ENCODE results near the gene FAM118B. TPM values are rescaled to one million over a fixed set of nuclear protein-coding genes. Genes with fewer than 3 reads are reported as not detected.

Gene FAM118B
- total and polyA plus RNA-seq, 4 donors = 10.8 to 24.3 (median 20.7) TPM

GRCh38 chr11:126232683-126233082 lies 21.1 kb downstream of the FAM118B start:
- 68 to 91% methylated on average over 3 of the region's 3 CpGs for WGBS, 2 donors
- TF ChIP-seq CTCF (IDR thresholded peaks at IDR 0.05; ENCODE audit: control extremely low read depth, extremely low read depth) = no peak

GRCh38 chr11:126233391-126233790 lies 21.8 kb downstream of the FAM118B start:
- Histone ChIP-seq H3K9ac (ENCODE audit: insufficient read depth in 1 of 2, low read length in 2 of 2) (no peak overlapping the region), H3K36me3 (ENCODE audit: control insufficient read depth in 4 of 4, insufficient read depth in 4 of 4, low read length in 4 of 4) (peaks cover 3 to 9% (median 3%) of the 10 kb centered on the region in 4 donors), H3K27me3 (ENCODE audit: control insufficient read depth in 3 of 3, insufficient read depth in 3 of 3, low read length in 2 of 3) (no peaks in the 10 kb centered on the region), H3K4me3 (no peak overlapping the region), H3K4me1 (ENCODE audit: control insufficient read depth in 5 of 5, insufficient read depth in 5 of 5, low read length in 5 of 5) (peaks cover 0 to 12% (median 0%) of the 10 kb centered on the region in 5 donors), H3K9me3 (ENCODE audit: control insufficient read depth in 4 of 4, insufficient read depth in 3 of 4, low read length in 3 of 4) (no peaks in the 10 kb centered on the region), H3K27ac (ENCODE audit: low read depth in 1 of 2, low read length in 1 of 2) (no peak overlapping the region)
- ATAC-seq (ENCODE audit: insufficient read depth, low FRiP score) (no peak), DNase-seq (no peak)
- 97 to 100% methylated on average over 4 of the region's 4 CpGs for whole genome bisulfite sequencing, 2 donors
- no peak for TF ChIP-seq CTCF (IDR thresholded peaks at IDR 0.05; ENCODE audit: control extremely low read depth, extremely low read depth)

More at GRCh38 chr11:126232683-126233082, 21.1 kb downstream of the FAM118B start:
- H3K4me3 ChIP-seq = no peak overlapping the region
- ATAC-seq (ENCODE audit: insufficient read depth, low FRiP score) (no peak), DNase-seq (no peak)
- peaks cover 3 to 6% (median 3%) of the 10 kb centered on the region in 4 donors for H3K36me3 ChIP-seq (ENCODE audit: control insufficient read depth in 4 of 4, insufficient read depth in 4 of 4, low read length in 4 of 4)
- no peak overlapping the region for H3K9ac ChIP-seq (ENCODE audit: insufficient read depth in 1 of 2, low read length in 2 of 2)
- no peak overlapping the region for H3K27ac ChIP-seq (ENCODE audit: low read depth in 1 of 2, low read length in 1 of 2)
- no peaks in the 10 kb centered on the region for H3K27me3 ChIP-seq (ENCODE audit: control insufficient read depth in 3 of 3, insufficient read depth in 3 of 3, low read length in 2 of 3)
- no peaks in the 10 kb centered on the region for H3K9me3 ChIP-seq (ENCODE audit: control insufficient read depth in 4 of 4, insufficient read depth in 3 of 4, low read length in 3 of 4)
- H3K4me1 ChIP-seq (ENCODE audit: control insufficient read depth in 5 of 5, insufficient read depth in 5 of 5, low read length in 5 of 5) = peaks cover 0 to 12% (median 0%) of the 10 kb centered on the region in 5 donors

- Histone ChIP-seq H3K4me1 (ENCODE audit: control insufficient read depth in 5 of 5, insufficient read depth in 5 of 5, low read length in 5 of 5) (no peaks in the 10 kb centered on the region), H3K4me3 (no peak overlapping the region), H3K9ac (ENCODE audit: insufficient read depth in 1 of 2, low read length in 2 of 2) (no peak overlapping the region), H3K27me3 (ENCODE audit: control insufficient read depth in 3 of 3, insufficient read depth in 3 of 3, low read length in 2 of 3) (no peaks in the 10 kb centered on the region), H3K27ac (ENCODE audit: low read depth in 1 of 2, low read length in 1 of 2) (no peak overlapping the region), H3K36me3 (ENCODE audit: control insufficient read depth in 4 of 4, insufficient read depth in 4 of 4, low read length in 4 of 4) (peaks cover 0 to 21% (median 12%) of the 10 kb centered on the region in 4 donors), H3K9me3 (ENCODE audit: control insufficient read depth in 4 of 4, insufficient read depth in 3 of 4, low read length in 3 of 4) (no peaks in the 10 kb centered on the region)
- DNase-seq (no peak), ATAC-seq (ENCODE audit: insufficient read depth, low FRiP score) (no peak)
- 85 to 94% methylated on average over 2 of the region's 2 CpGs for WGBS, 2 donors
- TF ChIP-seq CTCF (IDR thresholded peaks at IDR 0.05; ENCODE audit: control extremely low read depth, extremely low read depth) = no peak
These were observed 35.1 kb downstream of the FAM118B start for GRCh38 chr11:126246636-126247035.

- Histone ChIP-seq H3K27me3 (ENCODE audit: control insufficient read depth in 3 of 3, insufficient read depth in 3 of 3, low read length in 2 of 3) (no peaks in the 10 kb centered on the region), H3K36me3 (ENCODE audit: control insufficient read depth in 4 of 4, insufficient read depth in 4 of 4, low read length in 4 of 4) (peaks cover 5 to 19% (median 9%) of the 10 kb centered on the region in 4 donors), H3K4me1 (ENCODE audit: control insufficient read depth in 5 of 5, insufficient read depth in 5 of 5, low read length in 5 of 5) (no peaks in the 10 kb centered on the region), H3K9ac (ENCODE audit: insufficient read depth in 1 of 2, low read length in 2 of 2) (no peak overlapping the region), H3K27ac (ENCODE audit: low read depth in 1 of 2, low read length in 1 of 2) (no peak overlapping the region), H3K4me3 (no peak overlapping the region), H3K9me3 (ENCODE audit: control insufficient read depth in 4 of 4, insufficient read depth in 3 of 4, low read length in 3 of 4) (no peaks in the 10 kb centered on the region)
- TF ChIP-seq CTCF (IDR thresholded peaks at IDR 0.05; ENCODE audit: control extremely low read depth, extremely low read depth) = no peak
- DNase-seq (no peak), ATAC-seq (ENCODE audit: insufficient read depth, low FRiP score) (no peak)
- 89 to 97% methylated on average over 4 of the region's 4 CpGs for WGBS, 2 donors
These were observed 41.7 kb downstream of the FAM118B start for GRCh38 chr11:126253265-126253664.
